D721Med (cell line): ENCODE results near the gene RIPOR1.

ENCODE experiments used
- DNase-seq: peaks from one replicate; pipeline ENCODE4 v3.0.0; 2011; ENCODE audit warnings: low spot score; ENCODE audit not compliant: insufficient read length
- FAIRE-seq: peaks from 2 replicates; lab custom pipeline; 2011; peaks lifted over from hg19 to GRCh38; lab: Jason Lieb, UNC
- CTCF ChIP-seq: IDR thresholded peaks from 2 replicates; pipeline ENCODE4 v1.5.1; 2012; ENCODE audit warnings: mild to moderate bottlenecking, control low read depth; ENCODE audit not compliant: insufficient read depth; ENCODE audit errors: missing control alignments

The RIPOR1 gene

GRCh38 chr16:67537636-67538591, 9.3 kb downstream of the RIPOR1 start:
- TF ChIP-seq CTCF: no peak
- DNase-seq: no peak
- no peak for FAIRE-seq

GRCh38 chr16:67538666-67539101, 10.1 kb downstream of the RIPOR1 start:
- TF ChIP-seq CTCF: no peak
- FAIRE-seq (no peak), DNase-seq (no peak)

- FAIRE-seq (no peak), DNase-seq (no peak)
- TF ChIP-seq CTCF: no peak
Observed at GRCh38 chr16:67539271-67539670, 10.6 kb downstream of the RIPOR1 start.

GRCh38 chr16:67539691-67540635, 11.3 kb downstream of the RIPOR1 start:
- DNase-seq (no peak), FAIRE-seq (no peak)
- TF ChIP-seq CTCF: no peak

- no peak for TF ChIP-seq CTCF
- FAIRE-seq (no peak), DNase-seq (no peak)
Observed at GRCh38 chr16:67540756-67541155, 12.1 kb downstream of the RIPOR1 start.

- no peak for TF ChIP-seq CTCF
- DNase-seq (no peak), FAIRE-seq (no peak)
Observed at GRCh38 chr16:67541391-67542263, 13.0 kb downstream of the RIPOR1 start.
